HG03196 (cell line): ENCODE results near the gene PRKG1.

Experiments
- ATAC-seq: cut with Tn5 transposase; IDR thresholded peaks from one replicate; pipeline ENCODE4 v1.9.1; 2021; ENCODE audit not compliant: unreplicated experiment

Gene PRKG1

DNA sequence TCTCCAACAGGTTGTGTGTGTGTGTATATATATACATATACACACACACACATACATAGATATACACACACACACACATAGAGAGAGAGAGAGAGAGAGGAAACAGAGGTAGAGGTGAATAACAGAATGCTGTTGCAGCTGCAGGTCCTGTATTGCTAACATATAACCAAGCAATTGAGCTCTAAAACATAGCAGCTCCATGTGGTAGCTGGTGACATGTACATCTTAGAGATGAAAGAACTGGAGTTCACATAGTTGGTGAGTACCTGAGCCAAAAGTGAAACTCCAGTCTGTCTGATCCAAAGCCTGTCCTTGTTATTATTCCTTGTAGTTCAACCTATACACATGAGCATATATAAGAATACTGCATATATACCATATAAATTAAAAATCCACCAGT lies 778.0 kb downstream of the PRKG1 start:
- ATAC-seq: no peak

DNA sequence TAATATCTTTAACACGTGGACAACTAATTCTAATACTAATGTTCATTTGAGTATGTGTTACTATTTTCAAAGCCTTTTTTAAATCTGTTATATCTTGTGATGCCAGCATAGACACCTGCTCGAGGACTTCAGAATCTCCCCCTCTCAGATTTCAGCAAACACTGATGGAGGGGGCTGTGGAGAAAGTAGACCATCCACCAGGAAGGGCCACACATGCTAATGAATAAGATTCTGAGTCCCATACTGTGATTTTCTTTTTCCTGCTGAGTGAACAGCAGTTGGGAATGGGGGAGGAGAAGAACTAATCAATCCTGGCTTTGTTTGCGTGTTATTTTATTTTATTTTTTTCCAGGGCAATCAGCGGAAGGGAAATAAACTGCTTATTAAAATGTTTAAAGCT lies 783.0 kb downstream of the PRKG1 start:
- ATAC-seq: no peak

DNA sequence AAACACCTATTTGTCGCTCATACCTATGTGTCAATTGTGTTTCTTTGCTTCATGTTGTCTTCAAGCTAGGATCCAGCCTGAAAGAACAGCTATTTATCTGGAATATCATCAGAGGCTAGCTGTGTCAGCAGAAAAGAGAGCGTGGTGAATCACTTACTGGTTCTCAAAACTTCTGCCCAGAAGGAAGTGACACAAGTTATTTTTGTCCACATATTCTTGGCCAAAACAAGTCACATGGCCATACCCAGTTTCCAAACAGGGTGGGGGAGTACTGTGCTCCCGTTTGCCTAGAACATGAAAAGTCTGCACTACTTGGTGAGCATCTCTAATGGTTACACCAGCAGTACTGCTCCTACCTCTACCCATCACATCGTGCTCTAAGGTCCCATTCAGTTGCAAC lies 786.0 kb downstream of the PRKG1 start:
- ATAC-seq: peak; percentile 70

DNA sequence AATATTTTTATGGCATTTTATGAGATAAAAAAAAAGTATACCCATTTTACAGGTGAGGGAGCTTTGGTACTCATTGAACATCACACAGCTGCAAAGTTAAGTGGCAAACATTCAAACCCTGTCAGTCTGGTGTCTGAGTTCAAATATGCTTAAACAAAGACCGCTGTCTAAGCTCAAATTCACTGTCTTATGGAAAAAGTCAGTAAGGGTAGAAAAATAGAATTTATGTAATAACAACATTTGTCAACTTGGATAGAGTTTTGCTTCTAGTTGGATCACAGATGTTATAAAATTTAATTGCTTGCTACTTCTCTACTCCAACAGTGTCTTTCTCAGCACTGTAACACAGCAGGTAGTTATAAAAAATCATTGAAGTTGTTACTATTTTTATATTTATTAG lies 786.8 kb downstream of the PRKG1 start:
- no peak for ATAC-seq

DNA sequence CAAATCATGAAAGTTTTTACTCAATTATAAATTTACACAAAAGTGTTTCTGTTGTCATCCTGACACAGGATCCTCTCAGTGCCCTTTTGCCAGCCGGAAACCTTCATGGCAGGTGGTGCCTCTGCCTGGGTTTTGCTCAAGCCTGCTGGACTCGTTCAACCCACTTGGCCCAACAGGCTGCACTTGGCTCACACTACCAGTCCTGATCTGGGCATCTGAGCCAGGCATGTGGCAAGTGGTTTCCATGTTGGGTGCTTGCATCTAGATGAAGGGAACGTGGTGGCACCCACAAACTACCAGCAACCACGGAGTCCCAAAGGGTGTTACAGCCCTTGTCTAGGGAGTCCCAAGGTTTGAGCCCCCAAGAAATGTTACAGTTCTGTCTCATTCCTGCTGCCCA lies 787.4 kb downstream of the PRKG1 start:
- no peak for ATAC-seq

DNA sequence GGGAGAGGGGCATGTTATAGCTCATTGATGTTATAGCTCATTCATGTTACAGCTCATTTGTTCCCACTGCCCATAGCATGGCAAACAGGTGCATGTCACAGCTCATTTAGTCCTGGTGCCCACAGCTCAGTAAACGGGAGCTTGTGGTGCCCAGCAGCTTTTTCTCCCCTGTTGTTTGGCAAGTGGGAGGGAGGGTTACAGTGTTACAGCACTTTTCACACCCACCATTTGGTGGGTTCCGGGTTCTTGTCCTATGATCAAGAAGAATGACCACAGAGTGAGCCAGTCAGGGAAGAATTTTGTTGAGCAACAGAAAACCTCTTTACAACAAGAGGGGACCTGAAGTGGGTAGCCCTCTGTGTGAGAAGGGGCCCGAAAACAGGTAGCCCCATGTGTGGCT lies 787.9 kb downstream of the PRKG1 start:
- ATAC-seq: no peak

DNA sequence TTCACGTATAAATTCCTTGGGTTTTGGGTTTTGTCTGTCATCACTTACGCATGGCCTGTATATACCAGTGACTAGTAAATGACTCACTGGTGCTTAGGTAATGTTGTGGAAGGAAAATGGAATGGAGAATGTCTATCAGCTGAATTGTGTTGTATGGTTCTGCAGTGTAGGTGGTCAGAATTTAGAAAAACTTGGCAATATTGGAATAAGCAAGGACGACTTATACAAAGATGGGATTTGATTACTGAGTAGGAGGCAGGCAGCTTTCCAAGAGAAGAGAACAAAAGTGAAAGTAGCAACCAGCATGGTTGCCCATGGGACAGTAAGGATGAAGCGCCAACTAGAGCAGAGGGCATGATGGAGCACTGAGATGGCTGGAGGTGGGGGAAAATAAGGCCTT lies 793.7 kb downstream of the PRKG1 start:
- ATAC-seq: no peak

DNA sequence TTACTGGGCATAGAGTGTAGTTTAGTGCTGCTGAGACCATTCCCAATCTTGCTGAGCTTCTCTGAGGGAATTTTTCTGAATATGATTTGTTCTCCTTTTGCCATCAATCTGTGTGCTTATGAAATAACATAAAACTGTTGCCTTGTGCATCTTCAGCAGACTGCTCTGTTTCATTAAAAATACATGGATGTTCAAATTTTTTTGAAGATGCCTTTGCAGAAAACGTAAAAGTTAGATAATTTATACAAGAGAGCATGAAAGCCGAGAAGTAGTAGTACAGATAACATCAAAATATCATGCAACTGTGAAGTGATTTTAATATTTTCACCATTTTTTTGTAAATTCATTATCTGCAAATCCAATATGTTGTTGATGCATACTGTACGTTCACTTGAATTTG lies 799.8 kb downstream of the PRKG1 start:
- ATAC-seq: no peak

DNA sequence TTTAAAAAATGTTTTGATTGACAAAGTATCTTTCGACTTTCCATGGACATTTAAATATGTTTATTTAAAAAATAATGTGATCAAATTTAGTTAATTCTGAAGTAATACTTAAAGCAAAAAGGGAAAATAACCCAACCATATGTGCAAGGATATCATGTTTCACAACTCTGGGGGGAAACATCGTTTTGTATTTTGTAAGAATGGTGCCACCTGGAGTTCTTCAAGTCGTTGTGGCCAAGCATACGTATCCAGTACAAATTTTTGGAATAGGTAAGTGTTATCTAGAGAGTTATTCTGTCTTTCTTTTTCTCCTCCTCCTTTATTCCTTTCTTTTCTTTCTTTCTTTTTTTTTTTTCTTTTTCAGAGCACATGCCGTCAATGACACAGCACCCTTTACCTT lies 801.3 kb downstream of the PRKG1 start:
- no peak for ATAC-seq

DNA sequence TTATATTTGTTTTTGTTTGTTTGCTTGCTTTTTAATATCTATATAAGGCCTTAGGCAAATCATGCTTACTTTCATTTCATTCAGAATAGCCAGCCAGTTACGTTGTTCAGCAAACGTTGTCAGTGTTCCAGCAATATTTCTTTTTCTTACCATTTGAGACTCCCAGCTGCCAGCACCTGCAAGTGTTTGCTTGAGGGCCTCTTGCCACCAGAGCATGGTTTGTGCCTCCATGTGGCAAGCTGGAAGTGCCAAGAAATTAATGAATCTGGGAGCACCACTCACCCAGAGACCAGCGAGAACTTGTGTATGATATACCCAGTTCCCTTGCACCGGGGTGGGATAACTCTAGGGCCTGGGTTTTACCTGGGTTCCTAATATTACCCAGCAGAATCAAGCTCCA lies 802.2 kb downstream of the PRKG1 start:
- ATAC-seq: no peak

DNA sequence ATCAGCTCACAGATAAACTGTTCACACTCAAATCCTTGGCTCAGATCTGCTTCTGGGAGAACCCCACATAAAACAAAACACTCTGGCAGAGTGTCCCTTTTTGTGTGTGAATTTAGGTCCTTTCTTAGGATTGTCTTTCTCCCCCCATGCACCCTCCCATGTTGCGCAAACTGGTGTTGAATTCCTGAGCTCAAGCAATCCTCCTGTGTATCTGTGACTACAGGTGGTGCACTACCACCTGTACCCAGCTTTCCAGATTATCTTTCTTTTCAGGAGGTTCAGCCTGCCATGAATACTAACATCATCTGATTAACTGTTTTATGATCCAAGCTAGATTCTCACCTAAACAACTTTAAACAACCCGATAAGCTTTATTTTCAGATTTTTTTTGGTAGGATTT lies 802.7 kb downstream of the PRKG1 start:
- ATAC-seq: no peak

DNA sequence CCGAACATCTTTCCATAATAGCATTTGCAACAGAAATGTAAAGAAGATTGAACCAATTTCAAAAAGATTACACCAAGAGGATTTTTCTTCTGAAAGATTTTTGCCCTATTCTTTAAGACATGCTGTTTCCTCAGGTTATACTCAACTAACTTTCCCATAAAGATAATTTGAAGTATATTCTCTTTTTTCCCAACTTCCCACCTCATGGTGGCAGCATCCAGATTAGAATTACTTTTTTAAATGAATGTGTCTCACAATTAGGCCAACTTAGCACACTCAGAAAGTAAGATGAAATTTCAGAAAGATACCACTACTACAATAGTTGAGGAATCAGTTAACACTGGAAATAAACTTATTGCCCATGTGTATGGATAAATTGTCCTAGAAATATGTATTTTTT lies 803.3 kb downstream of the PRKG1 start:
- no peak for ATAC-seq

DNA sequence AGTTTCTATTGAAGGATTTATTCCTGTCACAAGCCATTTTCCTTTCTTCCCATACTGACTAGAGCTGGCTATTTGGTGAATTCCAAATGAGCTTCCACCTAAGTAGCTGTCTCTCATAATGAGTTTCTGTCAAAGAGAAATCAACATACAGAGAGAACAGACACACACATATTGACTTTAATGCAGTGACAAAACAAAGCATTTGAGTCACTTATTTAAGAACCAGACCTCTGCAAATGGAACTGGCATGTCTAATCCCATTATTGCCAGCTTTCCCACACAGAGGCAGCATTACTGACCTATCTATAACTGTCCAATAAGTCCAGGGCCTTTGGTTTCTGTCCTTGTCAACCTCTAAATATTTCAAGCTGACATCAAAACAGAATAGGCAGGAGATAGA lies 804.4 kb downstream of the PRKG1 start:
- ATAC-seq: peak; percentile 12

DNA sequence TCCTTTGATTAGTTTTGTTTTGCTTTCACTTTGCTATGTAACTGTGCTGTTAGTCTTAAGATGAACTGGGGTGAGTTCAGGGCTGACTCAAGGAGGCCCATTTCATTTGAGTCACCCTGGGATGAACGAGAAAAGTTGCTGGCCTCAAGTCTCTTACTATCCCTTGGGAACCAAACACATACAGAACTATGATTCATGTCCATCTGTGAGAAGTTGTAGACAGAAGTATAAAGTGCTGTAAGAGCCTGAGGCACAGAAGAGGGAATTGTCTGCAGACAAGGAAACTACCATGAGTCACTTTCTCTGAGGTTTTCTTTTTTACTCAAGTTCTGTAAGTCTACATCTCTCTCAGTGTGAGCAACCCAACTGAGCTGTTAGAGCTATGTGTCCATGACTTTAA lies 805.0 kb downstream of the PRKG1 start:
- ATAC-seq: peak; percentile 94

DNA sequence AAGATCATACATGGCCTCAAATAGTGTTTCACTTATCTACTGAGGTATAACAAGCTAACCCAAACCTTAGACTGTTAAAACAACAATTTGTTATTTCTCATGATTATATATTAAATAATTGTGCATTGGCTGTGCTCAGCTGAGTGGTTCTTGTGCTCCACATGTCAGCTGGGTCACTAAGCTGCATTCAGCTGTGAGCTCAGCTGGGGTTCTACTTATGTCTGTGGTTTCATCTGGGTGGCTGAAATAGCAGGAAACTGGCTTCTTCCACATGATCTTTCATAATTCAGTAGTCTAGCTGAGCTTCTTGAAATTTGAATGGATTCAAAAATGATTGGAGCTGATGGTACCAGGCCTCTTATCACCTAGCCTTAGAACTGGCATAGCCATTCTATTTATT lies 806.9 kb downstream of the PRKG1 start:
- no peak for ATAC-seq

DNA sequence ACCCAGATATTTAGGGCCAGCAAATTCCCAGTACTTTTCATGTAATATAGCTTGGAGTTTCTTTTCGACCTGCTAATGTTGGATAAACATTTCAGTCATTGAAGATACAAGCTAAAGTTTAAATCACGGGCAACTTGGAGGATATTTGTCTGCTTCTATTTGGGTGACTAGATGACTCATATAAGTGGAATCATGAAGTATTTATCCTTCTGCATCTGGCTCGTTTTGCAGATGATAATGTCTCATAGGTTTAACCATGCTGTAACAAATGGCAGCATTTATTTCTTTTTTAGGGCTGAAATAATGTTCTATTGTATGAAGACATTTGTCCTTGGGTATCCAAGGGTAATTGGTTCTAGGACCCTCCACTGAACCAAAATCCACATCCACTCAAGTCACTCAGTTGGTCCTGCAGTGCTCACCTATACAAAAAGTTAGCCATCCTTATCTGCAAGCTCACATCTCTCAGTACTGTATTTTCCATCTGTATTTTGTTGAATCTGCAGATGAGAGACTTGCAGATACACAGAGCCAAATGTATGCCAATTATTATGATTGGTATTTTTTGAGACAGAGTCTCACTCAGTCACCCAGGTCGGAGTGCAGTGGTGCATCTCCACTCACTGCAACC lies 812.3 kb downstream of the PRKG1 start:
- ATAC-seq: no peak

DNA sequence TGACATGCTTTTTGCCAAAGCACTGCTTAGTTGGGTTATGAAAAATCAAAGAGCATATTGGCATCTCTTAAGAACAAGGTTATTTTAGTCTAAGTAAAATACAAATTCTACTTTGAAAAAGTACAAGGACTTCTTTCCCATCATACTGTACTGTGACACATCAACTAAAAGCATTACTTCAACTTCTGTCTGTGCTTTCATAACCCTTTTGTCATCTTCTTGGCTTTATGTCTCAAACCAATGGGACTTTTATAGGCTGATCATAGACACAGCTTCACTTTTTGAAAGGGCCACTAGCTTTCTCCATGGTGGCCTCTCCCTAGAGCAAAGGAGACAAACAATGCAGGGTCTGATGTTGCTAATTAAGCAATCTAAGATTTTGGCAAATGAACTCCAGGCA lies 814.0 kb downstream of the PRKG1 start:
- ATAC-seq: no peak

DNA sequence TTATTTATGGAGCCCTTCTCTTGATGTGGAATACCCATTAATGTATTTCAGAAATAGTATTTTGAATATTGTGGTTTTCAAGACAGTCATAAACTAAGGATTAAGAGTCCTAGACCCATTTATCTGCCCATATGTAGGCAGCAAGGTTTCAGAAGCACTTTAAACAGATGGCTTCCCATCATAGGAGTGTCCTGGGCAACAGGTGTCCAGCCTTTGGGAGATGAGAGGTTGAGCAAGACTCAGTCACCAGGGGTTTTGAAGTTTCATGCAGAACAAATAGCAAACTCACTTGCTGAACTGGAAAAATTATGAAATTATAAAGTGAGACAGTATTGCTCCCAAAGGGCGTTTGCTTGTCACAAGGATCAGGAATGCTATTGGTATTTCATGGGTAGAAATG lies 818.0 kb downstream of the PRKG1 start:
- ATAC-seq: no peak

DNA sequence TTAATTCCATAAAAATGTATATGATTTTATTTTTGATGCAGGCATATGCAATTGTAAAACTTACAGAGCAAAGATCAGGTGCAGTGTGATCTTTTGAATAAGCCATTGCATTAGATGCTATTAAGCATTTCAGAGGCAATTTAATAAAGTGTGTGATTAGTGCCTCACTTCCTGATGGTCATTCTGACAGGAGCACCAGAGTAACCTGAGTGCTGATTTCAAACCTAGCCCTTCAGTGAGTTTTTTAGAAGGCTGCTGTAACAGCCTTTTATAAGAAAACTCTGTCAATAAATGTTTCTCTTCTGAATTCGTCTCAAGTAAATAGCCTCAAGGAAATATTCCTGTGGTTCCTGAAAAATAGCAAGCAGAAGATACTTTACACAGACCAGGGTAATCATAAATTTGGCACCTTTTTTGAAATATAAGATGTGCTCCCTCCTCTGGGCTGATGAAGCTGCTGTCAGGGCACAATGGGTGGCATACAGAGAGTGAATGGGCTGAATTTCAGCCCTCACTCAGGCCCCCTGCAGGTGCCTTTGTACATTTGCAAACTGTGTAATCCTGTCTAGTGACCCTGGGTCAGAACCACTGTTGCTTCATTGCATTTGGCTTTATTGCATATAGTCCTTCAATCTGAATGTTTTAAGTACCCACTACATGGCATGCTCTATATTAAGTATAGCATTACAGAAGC lies 818.8 kb downstream of the PRKG1 start:
- peak; percentile 87 for ATAC-seq

DNA sequence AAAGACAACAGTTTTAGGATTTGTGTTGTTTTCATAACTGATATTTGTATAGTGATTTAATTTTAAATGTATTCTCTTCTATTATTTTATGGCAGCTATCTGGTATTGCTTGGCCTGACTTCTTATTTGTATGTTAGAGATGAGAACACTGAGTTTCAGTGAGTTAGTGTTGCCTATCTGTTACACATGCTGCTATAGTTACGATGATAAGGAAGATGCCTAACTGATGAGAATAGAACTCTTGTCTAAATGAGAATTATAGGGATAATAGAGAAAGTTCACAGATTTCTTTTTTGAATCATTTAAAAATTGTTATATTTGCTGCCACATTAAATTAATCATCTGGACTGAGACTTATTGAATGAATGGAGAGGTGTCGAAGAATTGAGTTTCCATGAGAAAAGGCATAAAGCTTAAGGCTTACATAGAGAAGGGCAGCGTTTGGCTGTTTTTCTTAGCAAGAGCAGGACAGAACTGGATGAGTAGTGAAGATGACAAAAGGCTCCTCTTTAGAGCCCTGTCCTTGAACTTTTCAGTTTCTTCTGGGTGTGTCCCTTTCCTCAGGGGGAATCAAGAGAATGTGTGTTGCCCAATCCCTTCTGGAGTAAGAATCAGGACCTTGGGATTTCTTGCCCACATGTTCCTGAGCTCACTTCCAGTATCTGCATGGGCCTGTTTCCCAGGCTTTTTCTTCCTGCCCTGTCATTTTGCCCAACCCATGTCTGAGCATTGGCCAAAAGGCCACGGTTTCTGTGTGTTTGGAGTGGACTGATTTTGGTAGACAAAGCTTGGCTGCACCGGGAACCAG lies 820.7 kb downstream of the PRKG1 start:
- no peak for ATAC-seq

DNA sequence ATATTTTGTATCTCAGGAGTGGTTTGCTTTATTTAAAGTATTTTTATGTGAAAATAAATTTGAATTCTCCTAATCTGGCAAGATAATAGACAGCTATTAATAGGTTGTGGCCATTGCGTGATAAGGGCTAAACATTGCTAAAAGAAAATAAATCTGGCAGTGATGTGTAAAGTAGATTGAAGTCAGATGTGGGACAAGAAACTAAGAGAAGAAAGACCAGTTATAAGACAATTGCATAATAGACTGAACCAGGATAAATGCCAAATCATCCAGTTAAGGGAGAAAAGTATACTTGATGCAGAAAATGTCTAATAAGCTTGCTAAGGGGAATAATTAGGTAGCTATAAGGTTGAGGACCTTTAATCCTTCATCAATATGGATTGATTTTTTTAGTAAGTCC lies 822.6 kb downstream of the PRKG1 start:
- no peak for ATAC-seq

DNA sequence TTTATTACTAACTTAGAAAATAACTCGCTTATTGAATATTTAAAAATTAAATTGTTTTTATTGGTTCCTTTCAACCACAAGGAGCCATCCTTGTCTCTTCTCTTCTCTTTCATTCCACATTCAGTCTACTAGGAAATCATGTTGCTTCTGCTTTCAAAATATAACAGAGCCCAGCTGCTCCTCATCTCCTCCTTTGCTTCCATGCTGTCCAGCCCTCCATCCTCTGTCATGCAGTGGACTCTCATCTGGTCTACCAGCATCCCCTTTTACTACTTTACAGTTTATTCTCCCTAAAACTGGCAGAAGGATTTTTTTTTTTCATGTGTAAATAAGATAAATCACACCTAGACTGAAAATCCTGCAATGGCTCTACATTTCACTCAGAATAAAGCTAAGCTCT lies 823.3 kb downstream of the PRKG1 start:
- no peak for ATAC-seq
